ENCODE results near the gene ALDH8A1. TPM values are rescaled to one million over a fixed set of nuclear protein-coding genes. Genes with fewer than 3 reads are reported as not detected.

The ALDH8A1 gene
- total and polyA plus RNA-seq, 12 donors = 0.09 to 1.7 (median 0.24) TPM; not detected in 5

DNA sequence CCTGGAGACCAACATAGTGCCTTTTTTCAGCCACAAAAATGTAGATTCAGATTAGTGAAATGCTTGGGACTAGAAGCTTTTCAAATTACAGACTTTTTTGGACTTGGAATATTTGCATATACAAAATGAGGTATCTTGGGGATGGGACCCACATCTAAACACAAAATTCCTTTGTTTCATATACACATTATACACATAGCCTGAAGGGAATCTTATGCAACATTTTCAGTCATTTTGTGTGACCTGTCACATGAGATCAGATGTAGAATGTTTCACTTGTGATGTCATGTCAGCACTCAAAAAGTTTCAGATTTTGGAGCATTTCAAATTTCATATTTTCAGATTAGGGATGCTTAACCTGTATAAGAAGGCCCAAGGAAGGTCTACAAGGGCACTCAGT lies 44.5 kb upstream of the ALDH8A1 start:
- Histone ChIP-seq H3K4me3 (no peak overlapping the region), H3K9me3 (no peaks in the 10 kb centered on the region), H3K4me1 (no peaks in the 10 kb centered on the region), H3K27me3 (no peaks in the 10 kb centered on the region), H3K27ac (no peak overlapping the region), H3K36me3 (peaks cover 0 to 98% (median 29%) of the 10 kb centered on the region in 9 donors)
- intact Hi-C loops (cut with DNase I) = no loop called here
- DNase-seq = no peak
- ATAC-seq = no peak
- TF ChIP-seq CTCF (IDR thresholded peaks at IDR 0.05) = no peak

DNA sequence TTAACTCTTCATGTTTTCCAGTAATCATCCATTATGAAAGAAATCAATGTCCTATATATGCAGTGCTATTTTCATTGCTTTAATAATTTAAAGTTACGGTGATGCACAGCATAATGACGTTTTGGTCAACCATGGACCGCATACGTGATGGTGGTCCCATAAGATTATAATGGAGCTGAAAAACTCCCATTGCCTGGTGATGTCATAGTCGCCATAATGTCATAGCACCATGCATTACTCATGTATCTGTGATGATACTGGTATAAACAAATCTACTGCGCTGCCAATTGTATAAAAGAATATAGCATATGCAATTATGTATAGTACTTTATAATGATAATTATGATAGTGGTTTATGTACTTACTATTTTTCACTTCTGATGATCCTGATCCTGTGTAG lies 42.3 kb upstream of the ALDH8A1 start:
- TF ChIP-seq CTCF (IDR thresholded peaks at IDR 0.05) = no peak
- no peaks in the 10 kb centered on the region for H3K9me3 ChIP-seq
- intact Hi-C loops (cut with DNase I) = no loop called here
- 97 to 98% methylated on average over 6 of the region's 6 CpGs for WGBS, 2 donors
- no peaks in the 10 kb centered on the region for H3K4me1 ChIP-seq
- DNase-seq = no peak
- no peaks in the 10 kb centered on the region for H3K27me3 ChIP-seq
- H3K36me3 ChIP-seq = peaks cover 0 to 99% (median 27%) of the 10 kb centered on the region in 9 donors
- no peak overlapping the region for H3K27ac ChIP-seq
- no peak for ATAC-seq
- no peak overlapping the region for H3K4me3 ChIP-seq

DNA sequence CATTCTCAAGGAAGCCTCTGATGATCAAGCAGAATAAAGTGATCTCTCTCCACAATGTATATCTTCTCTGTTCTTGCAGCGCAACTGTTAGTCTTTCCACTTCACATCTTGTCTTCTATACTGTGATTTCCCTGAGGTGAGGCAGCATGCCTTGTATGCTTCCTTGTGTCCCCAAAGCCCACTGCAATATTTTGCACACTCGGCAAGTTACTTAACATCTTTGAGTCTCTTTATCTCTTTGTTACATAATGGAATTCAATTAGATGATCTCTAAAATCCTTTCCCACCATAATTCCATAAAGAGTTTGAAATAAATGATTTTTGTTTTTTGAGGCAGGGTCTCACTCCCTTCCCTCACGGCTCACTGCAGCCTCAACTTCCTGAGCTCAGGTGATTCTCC lies 40.4 kb upstream of the ALDH8A1 start:
- Histone ChIP-seq H3K4me3 (no peak overlapping the region), H3K27ac (no peak overlapping the region), H3K4me1 (no peaks in the 10 kb centered on the region), H3K27me3 (no peaks in the 10 kb centered on the region), H3K36me3 (peaks cover 0 to 99% (median 24%) of the 10 kb centered on the region in 9 donors), H3K9me3 (no peaks in the 10 kb centered on the region)
- WGBS, 2 donors = 92 to 96% methylated on average over 3 of the region's 3 CpGs
- no peak for DNase-seq
- intact Hi-C loops (cut with DNase I) = no loop called here
- ATAC-seq = no peak
- no peak for TF ChIP-seq CTCF (IDR thresholded peaks at IDR 0.05)

DNA sequence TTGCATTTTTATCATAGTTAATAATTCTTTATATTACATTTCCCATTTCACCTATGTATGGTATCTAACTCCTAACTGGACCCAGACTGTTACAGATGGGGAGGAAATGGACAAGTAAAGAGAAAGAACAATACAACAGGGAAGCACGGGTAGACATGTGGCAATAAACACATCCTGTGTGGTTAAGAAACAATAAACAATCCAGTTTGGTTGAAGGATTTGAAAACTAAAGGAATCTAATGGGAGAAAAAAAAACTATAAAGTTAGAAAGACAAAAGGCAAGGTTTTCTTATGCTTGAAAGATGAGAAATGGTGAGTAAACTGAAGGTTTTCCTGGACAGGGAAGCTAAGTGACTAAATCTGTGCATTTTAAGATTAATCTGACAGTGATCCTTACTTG lies 34.9 kb upstream of the ALDH8A1 start:
- 46 to 69% methylated on average over 1 of the region's 1 CpG for WGBS, 2 donors
- Histone ChIP-seq H3K27me3 (no peaks in the 10 kb centered on the region), H3K36me3 (peaks cover 0 to 99% (median 33%) of the 10 kb centered on the region in 9 donors), H3K9me3 (no peaks in the 10 kb centered on the region), H3K27ac (no peak overlapping the region), H3K4me3 (no peak overlapping the region), H3K4me1 (no peaks in the 10 kb centered on the region)
- TF ChIP-seq CTCF (IDR thresholded peaks at IDR 0.05) = no peak
- DNase-seq (no peak), ATAC-seq (no peak)
- intact Hi-C loops (cut with DNase I) = no loop called here

GRCh38 chr6:134983823-134984222 lies 33.9 kb upstream of the ALDH8A1 start:
- WGBS, 2 donors = 90 to 97% methylated on average over 2 of the region's 2 CpGs
- Histone ChIP-seq H3K4me1 (no peaks in the 10 kb centered on the region), H3K4me3 (no peak overlapping the region), H3K27me3 (no peaks in the 10 kb centered on the region), H3K9me3 (no peaks in the 10 kb centered on the region), H3K36me3 (peaks cover 0 to 99% (median 39%) of the 10 kb centered on the region in 9 donors), H3K27ac (no peak overlapping the region)
- DNase-seq = no peak
- no peak for TF ChIP-seq CTCF (IDR thresholded peaks at IDR 0.05)
- intact Hi-C loops (cut with DNase I) = no loop called here
- no peak for ATAC-seq

Measured in heart right ventricle (tissue), 16 donors.